ENCODE data around the gene TRPV5.

TRPV5 gene

DNA sequence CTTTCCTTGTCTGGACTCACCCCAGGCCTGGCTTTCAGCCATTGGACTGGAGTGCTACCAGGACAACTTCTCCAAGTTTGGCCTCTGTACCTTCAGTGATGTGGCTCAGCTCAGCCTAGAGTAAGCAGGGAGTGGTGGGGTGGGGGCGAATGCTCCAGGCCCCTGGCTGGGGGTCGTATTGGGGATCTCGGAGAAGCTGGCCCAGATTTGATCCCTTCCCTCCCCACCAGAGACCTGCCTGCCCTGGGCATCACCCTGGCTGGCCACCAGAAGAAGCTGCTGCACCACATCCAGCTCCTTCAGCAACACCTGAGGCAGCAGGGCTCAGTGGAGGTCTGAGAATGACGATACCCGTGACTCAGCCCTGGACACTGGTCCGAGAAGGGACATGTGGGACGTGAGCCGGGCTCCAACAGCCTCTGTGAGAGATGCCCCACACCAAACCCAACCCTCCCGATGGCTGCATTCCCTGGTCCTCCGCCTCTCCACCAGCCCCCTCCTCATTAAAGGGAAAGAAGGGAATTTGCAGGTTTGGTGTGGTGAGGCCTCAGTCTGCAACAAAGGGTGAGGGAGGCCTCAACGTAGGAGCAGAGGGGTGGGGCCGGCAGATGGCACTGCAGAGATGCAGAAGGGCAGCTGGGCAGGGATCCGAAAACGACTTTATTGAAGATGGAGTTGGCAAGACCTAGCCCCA lies 62.8 kb downstream of the TRPV5 start:
- no peak overlapping the region for H3K4me3 ChIP-seq (ENCODE audit: low read depth, low read length)
- no peak for DNase-seq (ENCODE audit: low read depth)
- TF ChIP-seq, protein P1, sequence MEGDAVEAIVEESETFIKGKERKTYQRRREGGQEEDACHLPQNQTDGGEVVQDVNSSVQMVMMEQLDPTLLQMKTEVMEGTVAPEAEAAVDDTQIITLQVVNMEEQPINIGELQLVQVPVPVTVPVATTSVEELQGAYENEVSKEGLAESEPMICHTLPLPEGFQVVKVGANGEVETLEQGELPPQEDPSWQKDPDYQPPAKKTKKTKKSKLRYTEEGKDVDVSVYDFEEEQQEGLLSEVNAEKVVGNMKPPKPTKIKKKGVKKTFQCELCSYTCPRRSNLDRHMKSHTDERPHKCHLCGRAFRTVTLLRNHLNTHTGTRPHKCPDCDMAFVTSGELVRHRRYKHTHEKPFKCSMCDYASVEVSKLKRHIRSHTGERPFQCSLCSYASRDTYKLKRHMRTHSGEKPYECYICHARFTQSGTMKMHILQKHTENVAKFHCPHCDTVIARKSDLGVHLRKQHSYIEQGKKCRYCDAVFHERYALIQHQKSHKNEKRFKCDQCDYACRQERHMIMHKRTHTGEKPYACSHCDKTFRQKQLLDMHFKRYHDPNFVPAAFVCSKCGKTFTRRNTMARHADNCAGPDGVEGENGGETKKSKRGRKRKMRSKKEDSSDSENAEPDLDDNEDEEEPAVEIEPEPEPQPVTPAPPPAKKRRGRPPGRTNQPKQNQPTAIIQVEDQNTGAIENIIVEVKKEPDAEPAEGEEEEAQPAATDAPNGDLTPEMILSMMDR (IDR thresholded peaks at IDR 0.05; ENCODE audit: control insufficient read depth, extremely low read depth, insufficient read depth) = no peak

DNA sequence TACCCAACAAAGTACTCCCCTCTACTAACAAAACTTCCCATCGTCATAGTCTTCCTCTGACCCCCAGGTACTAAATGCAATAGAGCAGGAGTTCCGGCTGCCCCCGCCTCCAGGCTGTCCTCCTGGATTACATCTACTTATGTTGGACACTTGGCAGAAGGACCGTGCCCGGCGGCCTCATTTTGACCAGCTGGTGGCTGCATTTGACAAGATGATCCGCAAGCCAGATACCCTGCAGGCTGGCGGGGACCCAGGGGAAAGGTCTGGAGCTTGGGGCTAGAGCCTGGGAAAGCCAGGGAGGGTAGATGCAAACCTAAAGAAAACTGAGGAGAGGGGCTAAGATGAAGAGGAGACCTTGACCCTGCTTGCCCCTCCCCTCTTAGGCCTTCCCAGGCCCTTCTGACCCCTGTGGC lies 63.4 kb downstream of the TRPV5 start:
- no peak overlapping the region for H3K4me3 ChIP-seq (ENCODE audit: low read depth, low read length)
- no peak for DNase-seq (ENCODE audit: low read depth)
- TF ChIP-seq, protein P1 (IDR thresholded peaks at IDR 0.05; ENCODE audit: control insufficient read depth, extremely low read depth, insufficient read depth) = no peak

- TF ChIP-seq, protein P1 (IDR thresholded peaks at IDR 0.05; ENCODE audit: control insufficient read depth, extremely low read depth, insufficient read depth) = no peak
These were observed 64.1 kb downstream of the TRPV5 start for GRCh38 chr7:142869434-142869833.

DNA sequence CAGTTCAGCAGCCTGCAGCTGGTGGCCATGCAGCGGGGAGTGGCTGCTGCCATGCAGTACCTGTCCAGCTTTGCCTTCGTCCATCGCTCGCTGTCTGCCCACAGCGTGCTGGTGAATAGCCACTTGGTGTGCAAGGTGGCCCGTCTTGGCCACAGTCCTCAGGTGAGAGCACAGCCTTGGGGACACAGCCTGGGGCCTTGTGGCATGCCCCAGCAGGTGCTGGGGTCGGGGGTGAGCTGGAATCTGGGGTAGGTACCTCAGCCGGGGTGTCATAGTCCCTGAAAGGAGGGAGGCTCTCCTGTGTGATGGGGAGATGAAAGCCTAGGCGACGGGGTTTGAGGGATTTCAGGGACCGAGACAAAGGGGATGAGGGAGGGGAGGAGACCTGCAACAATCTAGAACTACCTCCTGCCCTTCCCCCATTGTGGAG lies 64.5 kb downstream of the TRPV5 start:
- no peak overlapping the region for H3K4me3 ChIP-seq (ENCODE audit: low read depth, low read length)
- no peak for DNase-seq (ENCODE audit: low read depth)

More at GRCh38 chr7:142869434-142869833, 64.1 kb downstream of the TRPV5 start:
- no peak for DNase-seq (ENCODE audit: low read depth)
- H3K4me3 ChIP-seq (ENCODE audit: low read depth, low read length) = no peak overlapping the region

GRCh38 chr7:142868188-142868985 lies 65.2 kb downstream of the TRPV5 start:
- TF ChIP-seq, protein P1 (IDR thresholded peaks at IDR 0.05; ENCODE audit: control insufficient read depth, extremely low read depth, insufficient read depth) = no peak
- H3K4me3 ChIP-seq (ENCODE audit: low read depth, low read length) = no peak overlapping the region
- DNase-seq (ENCODE audit: low read depth) = no peak

More for the DNA sequence above, 64.5 kb downstream of the TRPV5 start:
- TF ChIP-seq, protein P1 (IDR thresholded peaks at IDR 0.05; ENCODE audit: control insufficient read depth, extremely low read depth, insufficient read depth) = no peak

DNA sequence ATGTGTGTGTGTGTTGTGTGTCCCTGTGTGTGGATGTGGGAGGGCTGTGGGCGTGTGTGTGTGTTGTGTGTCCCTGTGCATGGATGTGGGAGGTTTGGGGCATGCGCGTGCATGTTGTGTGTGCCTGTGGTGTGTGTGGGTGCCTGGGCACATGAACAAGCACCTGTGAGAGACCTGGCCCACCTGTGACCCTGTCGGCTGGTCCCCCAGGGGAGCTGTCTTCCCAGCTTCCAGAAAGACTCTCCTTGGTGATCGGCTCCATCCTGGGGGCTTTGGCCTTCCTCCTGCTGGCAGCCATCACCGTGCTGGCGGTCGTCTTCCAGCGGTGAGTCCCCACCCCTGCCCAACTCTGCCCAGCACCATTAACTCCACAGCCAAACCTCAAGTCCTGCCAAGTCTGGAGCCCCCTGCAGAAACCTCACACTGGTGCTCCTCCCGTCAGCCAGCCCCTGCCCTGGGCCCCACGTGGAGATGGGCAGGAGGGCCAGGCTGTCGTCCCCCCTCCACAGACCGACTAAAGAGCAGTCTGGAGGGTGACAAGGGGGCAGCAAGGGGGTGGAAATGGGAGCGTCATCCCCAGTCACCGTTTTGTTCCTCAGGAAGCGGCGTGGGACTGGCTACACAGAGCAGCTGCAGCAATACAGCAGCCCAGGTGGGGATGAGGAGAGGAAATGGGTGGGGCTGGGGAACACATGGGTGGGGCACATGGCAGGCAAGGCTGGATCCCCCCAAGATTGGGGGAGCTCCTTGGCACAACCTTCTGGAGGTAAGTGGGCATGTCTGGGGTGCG lies 66.0 kb downstream of the TRPV5 start:
- TF ChIP-seq, protein P1 (IDR thresholded peaks at IDR 0.05; ENCODE audit: control insufficient read depth, extremely low read depth, insufficient read depth) = no peak
- DNase-seq (ENCODE audit: low read depth) = no peak
- no peak overlapping the region for H3K4me3 ChIP-seq (ENCODE audit: low read depth, low read length)

Measured in LNCaP clone FGC (cell line).